Mucosa of gallbladder (tissue), 1 donor: ENCODE results near the gene NLGN3. TPM values are rescaled to one million over a fixed set of nuclear protein-coding genes. Genes with fewer than 3 reads are reported as not detected.

Experiments used
- DNase-seq: peaks from one replicate; pipeline ENCODE4 v3.0.0-alpha.2; 2020; ENCODE audit warnings: low spot score
- total RNA-seq: library from RNA; stranded (reverse); gene quantifications from one replicate; pipeline ENCODE4 v1.2.1, GENCODE V29; 2021
- donor health status: DM: no; HTN: no; CAD: no.

The NLGN3 gene
- total RNA-seq, 1 donor from 2014 or later, result 2.5 TPM

- DNase-seq, result no peak
Measured at GRCh38 chrX:71214152-71214551, 69.5 kb downstream of the NLGN3 start.

GRCh38 chrX:71214604-71215337 lies 70.1 kb downstream of the NLGN3 start:
- DNase-seq, result peak; percentile 81

GRCh38 chrX:71215338-71215912 lies 70.8 kb downstream of the NLGN3 start:
- no peak for DNase-seq

- no peak for DNase-seq
Measured at GRCh38 chrX:71216485-71216884, 71.8 kb downstream of the NLGN3 start.

- DNase-seq, result no peak
Measured at GRCh38 chrX:71217298-71217697, 72.7 kb downstream of the NLGN3 start.

Other genes starting within 250 kb of the NLGN3 start
- gene TEX11, start 236.1 kb upstream of the NLGN3 start, total RNA-seq, result 0.14 TPM
- gene SLC7A3, start 213.7 kb upstream of the NLGN3 start, total RNA-seq, result 0.26 TPM
- 65.3 TPM for gene SNX12, start 76.5 kb upstream of the NLGN3 start, total RNA-seq
- 42.3 TPM for gene FOXO4, start 49.0 kb upstream of the NLGN3 start, total RNA-seq
- gene CXorf65, start 38.1 kb upstream of the NLGN3 start, total RNA-seq, result not detected
- gene IL2RG, start 33.3 kb upstream of the NLGN3 start, total RNA-seq, result 8.9 TPM
- 43.2 TPM for gene MED12, start 26.2 kb upstream of the NLGN3 start, total RNA-seq
- gene GJB1, start 78.4 kb downstream of the NLGN3 start, total RNA-seq, result 228 TPM
- 46.9 TPM for gene ZMYM3, start 109.3 kb downstream of the NLGN3 start, total RNA-seq
- 323 TPM for gene NONO, start 138.8 kb downstream of the NLGN3 start, total RNA-seq
- gene ITGB1BP2, start 156.9 kb downstream of the NLGN3 start, total RNA-seq, result 7.0 TPM
- 44.2 TPM for gene TAF1, start 221.5 kb downstream of the NLGN3 start, total RNA-seq